Activated CD4-positive, alpha-beta T cell treated with anti-CD3 and anti-CD28 coated beads, Interleukin-2, Interleukin-6, amounts not matched to agents 100 ng/mL and 50 ng/mL, durations not matched to agents 16 hours and 8 hours (primary cell): ENCODE data around the gene SPIRE2.
"Not testable (repeated sequence)": the region's sequence is repeated elsewhere in the genome, so short reads cannot be mapped to it uniquely, and the experiment has no call there.

Experiments
- DNase-seq: peaks from one replicate; pipeline ENCODE4 v3.0.0-alpha.2; 2020

Gene SPIRE2

DNA sequence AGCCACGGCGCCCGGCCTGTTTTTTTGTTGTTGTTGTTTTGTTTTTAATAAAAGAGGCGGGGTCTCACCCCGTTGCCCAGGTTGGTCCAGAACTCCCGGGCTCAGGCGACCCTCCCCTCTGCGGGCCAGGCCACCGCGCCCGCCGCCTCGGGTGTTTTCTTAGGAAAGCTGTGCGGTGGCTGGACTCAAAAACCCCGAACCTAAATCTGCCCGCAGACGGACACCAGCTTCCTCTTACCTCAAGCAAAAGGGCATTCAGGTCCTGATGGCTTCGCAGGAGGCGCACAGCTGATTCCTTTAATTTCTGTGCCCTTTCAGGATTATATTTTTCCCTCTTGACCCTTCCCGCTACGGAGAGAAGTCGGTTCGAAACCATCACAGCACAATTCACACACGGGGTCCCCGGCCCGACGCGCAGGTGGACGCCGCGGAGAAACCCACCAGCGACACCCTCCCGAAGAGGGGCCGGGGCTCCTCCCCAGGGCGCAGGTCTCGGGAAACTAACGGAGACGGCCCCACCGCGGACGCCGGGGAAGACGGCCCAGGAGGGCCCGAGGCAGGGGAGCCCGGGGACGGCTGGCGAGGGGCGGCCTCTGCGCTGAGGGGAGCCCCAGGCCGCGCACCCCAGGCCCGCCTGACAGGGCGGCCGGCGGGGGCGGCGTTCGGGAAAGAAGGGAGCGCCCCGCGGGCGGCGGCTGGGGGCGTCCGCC lies 12.5 kb upstream of the SPIRE2 start:
- DNase-seq, result peak; percentile 14

DNA sequence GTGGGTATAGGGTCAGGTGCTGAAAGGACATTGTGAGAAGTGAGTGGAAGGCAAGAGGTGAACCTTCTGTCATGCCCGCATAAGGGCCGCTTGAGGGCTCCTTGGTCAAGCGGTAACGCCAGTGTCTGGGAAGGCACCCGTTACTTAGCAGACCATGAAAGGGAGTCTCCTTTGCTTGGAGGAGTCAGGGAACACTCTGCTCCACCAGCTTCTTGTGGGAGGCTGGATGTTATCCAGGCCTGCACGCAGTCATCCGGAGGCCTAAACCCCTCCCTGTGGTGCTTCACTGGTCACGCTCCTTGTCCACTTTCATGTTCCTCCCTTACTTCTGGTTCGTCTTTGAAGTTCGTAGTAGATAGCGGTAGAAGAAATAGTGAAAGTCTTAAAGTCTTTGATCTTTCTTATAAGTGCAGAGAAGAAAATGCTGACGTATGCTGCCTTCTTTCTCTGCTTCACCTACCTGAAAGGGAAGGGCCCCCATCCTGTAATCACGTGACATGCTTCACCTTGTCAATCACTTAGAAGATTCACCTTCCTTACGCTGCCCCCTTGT lies 9.3 kb upstream of the SPIRE2 start:
- DNase-seq, result peak; percentile 16

GRCh38 chr16:89819448-89819847 lies 8.8 kb upstream of the SPIRE2 start:
- DNase-seq, result not testable (repeated sequence)

- DNase-seq, result no peak
Observed at GRCh38 chr16:89821438-89822187, 6.7 kb upstream of the SPIRE2 start.

DNA sequence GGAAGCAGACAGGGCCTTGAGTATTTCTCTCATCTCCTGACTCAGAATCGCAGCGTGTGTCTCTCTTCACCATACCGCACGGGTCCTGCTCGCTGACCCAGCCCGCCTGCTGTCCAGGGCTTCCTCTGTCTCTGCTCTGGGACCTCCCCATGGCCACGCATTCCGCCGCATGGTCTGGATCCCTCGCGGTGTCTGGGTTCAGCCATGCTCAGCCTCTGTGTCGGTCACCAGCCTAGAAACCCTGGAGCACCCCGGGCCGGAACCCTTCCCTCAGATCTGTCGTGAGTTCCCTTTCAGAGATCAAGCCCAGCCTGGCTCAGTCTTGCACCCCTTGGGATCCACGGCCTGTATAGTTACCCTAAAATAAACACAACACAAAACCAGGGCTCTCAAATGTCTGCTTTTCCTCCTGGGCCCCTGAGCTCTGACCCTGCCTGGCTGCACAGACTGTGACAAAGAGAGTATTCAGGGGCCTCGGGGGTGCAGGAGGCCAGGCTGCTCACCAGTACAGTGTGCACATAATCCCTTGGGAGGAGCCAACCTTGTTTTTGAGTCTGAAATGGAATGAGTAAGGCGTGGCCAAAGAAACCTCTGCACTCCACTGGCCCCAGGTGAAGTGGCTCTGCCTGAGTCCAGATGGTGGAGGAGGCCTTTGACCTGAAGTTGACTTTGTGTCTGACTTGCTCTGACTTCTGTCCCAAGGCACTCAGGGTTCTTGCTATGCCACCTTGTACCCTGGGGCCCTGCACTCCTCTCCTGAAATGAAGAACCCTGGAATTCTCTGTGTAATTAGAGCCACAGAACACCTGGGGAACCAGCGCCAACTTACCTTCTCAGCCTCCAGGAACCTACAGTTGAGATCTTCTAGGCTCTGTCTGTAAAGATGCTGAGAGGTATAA lies 5.8 kb upstream of the SPIRE2 start:
- no peak for DNase-seq

- DNase-seq, result no peak
Observed at GRCh38 chr16:89823087-89823823, 5.0 kb upstream of the SPIRE2 start.

DNA sequence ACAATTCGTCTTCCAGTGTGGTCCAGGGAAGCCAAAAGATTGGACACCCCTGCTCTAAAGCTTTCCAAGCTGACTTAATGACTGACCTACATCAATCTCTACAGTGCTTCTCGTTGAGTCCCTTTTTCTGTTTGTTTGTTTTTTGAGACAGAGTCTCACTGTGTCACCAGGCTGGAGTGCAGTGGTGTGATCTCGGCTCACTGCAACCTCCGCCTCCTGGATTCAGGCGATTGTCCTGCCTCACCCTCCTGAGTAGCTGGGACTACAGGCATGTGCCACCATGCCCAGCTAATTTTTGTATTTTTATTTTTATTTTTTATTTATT lies 4.5 kb upstream of the SPIRE2 start:
- not testable (repeated sequence) for DNase-seq

GRCh38 chr16:89826531-89827382 lies 1.5 kb upstream of the SPIRE2 start:
- no peak for DNase-seq

DNA sequence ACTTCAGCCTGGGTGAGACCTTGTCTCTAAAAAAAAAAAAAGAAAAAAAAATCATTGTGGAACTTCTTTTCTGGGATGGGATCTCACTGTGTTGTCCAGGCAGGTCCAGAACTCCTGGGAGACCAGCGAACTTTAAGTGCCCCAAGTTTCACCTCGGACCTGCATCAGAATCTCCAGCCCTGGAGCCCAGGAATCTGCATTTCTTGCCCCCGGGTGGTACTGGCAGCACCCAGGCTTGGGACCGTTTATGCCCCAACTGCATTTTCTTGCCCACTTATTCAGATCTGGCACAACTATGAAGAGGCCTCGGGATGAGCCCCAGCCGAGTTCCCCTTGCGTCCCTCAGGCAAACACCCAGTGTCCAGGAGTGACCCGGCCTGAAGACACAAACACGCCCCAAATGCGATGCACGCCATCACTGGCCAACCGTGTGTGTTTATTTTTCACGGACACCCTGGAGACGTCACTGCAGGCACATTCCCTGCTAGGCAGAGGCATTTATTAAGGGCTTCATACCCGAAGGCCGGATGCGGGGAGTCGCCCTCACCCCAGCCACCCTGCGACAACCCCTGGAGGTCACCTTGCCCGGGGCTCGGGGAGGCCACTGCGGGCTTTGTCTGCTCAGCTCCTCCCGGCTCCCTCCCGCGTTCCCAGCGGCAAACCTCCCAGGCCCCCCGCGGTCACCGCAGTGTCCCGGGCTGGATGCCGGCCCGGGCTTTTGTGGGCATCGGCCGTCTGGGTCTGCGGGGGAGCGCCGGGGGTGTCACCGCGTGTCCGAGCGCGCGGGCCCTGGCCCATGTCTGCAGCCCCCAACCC lies 684 bp upstream of the SPIRE2 start:
- DNase-seq, result no peak

DNA sequence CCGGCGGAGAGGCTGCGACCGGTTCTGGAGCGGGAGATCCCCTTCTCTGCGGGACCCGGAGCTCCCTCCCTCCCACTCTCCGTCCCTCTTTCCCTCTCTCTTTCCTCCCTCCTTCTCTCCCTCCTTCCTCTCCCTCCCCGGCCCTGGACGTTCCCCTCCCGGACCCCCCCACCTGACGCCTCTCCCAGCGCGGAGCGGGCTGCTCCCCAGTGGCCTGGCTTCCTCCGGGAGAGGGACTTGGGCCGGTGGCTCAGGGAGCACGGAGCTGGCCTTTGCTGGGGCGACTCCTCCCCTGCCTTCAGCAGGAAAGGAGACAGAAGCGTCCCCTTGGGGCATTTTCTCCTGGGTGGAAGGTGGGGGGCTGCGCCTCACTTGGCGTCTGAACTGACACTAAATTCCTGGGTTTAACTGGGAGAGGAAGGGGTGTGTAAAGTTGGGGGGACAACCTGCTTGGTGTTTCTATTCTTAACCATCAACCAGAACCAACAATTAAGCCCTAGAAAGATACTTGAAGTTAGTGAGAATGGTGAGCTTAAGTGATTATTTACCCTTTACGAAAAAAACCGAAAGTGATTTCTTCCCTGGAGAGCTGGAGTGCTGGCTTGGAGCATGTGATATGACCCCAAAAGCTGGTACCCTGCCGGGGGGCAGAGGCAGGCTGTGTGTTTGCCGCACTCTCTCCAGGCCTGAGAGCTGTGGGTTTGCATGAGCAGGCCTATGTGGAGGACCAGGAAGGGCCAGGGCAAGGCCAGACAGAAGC lies 775 bp downstream of the SPIRE2 start:
- no peak for DNase-seq

GRCh38 chr16:89829630-89830437 lies 1.6 kb downstream of the SPIRE2 start:
- DNase-seq, result no peak

DNA sequence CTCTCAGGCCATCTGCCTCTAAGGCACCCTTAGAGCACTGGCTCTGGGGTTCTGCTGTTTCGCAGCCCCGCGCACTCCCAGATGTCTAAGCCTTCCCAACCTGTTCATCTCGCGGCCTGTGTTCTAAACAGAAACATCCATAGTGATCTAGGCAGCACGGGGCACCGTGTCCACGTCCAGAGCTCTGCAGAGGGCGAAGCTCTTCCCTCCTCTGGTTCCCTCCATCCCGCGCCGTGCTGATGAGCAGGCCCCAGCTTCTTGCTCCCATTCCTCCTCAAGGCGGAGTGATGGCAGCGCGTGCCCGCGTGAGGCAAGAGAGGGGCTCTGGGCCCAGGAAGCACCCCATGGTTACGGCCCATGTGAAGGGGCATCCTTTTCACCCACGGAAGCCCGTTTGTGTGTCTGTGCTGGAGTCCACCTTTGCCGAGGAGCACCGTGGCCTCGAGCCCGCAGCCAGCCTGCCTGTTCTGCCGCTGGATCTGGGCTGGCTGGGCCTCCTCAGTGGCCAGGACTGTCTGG lies 3.6 kb downstream of the SPIRE2 start:
- DNase-seq, result no peak

DNA sequence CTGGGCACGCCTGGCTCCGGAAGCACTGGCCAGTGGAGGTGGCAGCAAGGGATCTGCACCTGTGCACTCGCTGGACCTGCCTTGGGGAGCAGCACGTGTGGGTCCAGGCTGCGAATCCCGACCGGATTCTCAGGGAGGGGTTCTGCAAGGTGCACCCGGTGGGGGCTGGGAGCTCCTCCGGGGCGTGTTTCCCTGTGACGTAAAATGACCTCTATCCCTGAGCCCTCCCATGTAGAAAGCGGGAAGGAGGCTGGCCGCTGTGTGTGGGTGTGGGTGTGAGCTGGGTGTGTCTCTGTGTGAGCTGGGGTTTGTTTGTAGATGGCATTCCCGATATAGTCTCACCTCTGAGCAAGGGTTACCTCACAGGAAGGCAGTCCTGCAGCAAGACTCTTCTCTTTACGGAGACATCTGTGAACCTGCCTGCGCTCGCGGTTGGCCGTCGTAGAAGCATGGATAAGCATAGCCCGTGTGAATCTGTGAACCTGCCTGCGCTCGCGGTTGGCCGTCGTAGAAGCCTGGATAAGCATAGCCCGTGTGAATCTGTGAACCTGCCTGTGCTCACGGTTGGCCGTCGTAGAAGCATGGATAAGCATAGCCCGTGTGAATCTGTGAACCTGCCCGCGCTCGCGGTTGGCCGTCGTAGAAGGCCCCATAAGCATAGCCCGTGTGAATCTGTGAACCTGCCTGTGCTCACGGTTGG lies 5.5 kb downstream of the SPIRE2 start:
- not testable (repeated sequence) for DNase-seq

GRCh38 chr16:89834813-89835363 lies 6.6 kb downstream of the SPIRE2 start:
- DNase-seq, result not testable (repeated sequence)

DNA sequence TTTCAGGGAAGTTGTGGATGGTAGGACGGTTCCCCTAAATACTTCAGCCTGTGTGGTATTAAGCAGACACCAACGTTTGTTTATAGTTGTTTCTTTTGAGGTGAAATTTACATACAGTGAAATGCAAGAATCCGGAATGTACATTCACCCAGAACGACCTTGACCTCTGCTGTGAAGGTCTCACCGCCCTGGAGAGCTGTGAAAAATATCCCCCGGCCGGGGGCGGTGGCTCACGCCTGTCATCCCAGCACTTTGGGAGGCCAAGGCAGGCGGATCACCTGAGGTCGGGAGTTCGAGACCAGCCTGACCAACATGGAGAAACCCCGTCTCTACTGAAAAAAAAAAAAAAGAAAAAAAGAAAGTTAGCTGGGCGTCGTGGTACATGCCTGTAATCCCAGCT lies 8.2 kb downstream of the SPIRE2 start:
- DNase-seq, result not testable (repeated sequence)

GRCh38 chr16:89837014-89837546 lies 8.8 kb downstream of the SPIRE2 start:
- DNase-seq, result no peak

DNA sequence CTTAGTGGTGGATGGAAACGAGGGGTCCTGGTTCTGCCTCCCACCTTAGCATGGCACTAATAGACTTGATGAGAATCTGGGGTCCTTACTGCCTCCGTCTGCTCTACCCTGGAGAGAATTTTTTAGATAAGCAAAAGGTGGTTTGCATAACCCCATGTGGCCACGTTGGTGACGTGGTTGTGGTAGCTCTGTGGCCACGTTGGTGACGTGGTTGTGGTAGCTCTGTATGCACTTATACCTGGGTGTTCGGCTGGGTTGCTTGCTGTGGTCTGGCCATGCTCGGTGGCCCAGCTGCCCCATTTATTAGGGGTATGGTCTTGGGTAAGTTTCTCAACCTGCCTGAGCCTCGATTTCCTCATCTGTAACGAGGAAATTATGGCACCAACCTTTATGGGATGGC lies 13.0 kb downstream of the SPIRE2 start:
- peak; percentile 67 for DNase-seq
